Heart left ventricle (tissue), 13 donors: Measurements from ENCODE around the gene EEF1E1.

ENCODE experiments used
- POLR2A ChIP-seq, 2 donors: fragments of 450-650 bp; IDR thresholded peaks; one replicate each; pipeline ENCODE4 v1.6.1; 2017; ENCODE audit warnings: antibody characterized with exemption in 2 of 2, mild to moderate bottlenecking in 2 of 2, moderate library complexity in 2 of 2
- TF ChIP-seq, protein P1 (sequence below), 12 donors: fragments of 200-600 bp; sonication (generic) in 4 of 12; IDR thresholded peaks; one replicate each; pipeline versions ENCODE4 v1.5.0 to v1.8.0; 2018 to 2022; ENCODE audit warnings: antibody characterized with exemption in 12 of 12, mild to moderate bottlenecking in 5 of 12
- donor health status: ischemic (EF 13 %, LVEDD 7.1; RV severe dilation, severe dysfunction).
- donor health status: DM: no; HTN: yes; CAD: no.
- donor health status: DM: no; HTN: no; CAD: no.
- donor health status: ischemic (EF 25% LVEDD 6.9; RV normal size, moderate dysfunction).
- donor health status: ischemic (EF 25% LVEDD 5.7; RV mildly dilated, moderate dysfunction).
- donor health status: ischemic (EF 35%, LVEDD 5.7; RV mildly dilated, moderate dysfunction).
- donor health status: nonischemic (EF 11% LVEDD 7.7; RV severe dilation, severe dysfunction).
- donor health status: DM: yes; HTN: yes; CAD: no.
- donor health status: PGD.
- donor health status: ischemic (EF 29% LVEDD 5.4; RV normal size, mild dysfunction).
- donor health status: nonischemic (EF 23%, LVEDD 6.1; RV moderate dilation, normal function).

DNA sequence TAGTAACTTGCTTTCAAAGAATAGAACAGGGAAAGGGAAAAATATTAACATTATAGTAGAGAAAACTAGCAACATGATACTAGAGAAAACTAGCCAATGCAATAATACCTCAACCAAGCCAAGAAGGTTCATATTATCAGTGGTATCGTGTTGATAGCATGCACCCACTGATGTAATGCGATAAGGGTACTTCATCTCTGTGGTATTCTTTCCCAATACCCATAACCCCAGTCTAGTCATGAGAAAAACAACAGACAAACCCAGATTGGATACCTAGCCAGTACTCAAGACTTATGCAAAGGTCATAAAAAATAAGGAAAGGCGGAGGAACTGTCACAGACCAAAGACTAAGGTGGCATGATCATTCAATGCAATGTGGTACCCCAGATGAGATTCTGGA is 59.1 kb downstream of the EEF1E1 start:
- TF ChIP-seq POLR2A (IDR thresholded peaks at IDR 0.05) = no peak
- TF ChIP-seq, protein P1, sequence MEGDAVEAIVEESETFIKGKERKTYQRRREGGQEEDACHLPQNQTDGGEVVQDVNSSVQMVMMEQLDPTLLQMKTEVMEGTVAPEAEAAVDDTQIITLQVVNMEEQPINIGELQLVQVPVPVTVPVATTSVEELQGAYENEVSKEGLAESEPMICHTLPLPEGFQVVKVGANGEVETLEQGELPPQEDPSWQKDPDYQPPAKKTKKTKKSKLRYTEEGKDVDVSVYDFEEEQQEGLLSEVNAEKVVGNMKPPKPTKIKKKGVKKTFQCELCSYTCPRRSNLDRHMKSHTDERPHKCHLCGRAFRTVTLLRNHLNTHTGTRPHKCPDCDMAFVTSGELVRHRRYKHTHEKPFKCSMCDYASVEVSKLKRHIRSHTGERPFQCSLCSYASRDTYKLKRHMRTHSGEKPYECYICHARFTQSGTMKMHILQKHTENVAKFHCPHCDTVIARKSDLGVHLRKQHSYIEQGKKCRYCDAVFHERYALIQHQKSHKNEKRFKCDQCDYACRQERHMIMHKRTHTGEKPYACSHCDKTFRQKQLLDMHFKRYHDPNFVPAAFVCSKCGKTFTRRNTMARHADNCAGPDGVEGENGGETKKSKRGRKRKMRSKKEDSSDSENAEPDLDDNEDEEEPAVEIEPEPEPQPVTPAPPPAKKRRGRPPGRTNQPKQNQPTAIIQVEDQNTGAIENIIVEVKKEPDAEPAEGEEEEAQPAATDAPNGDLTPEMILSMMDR (IDR thresholded peaks at IDR 0.05) = no peak
